PFSK-1 (cell line): ENCODE results near the gene NCK2.

Experiments
- FOXP2 ChIP-seq: optimal IDR thresholded peaks from 2 replicates; pipeline ENCODE3; 2011; ENCODE audit warnings: borderline replicate concordance, control low read depth, inconsistent platforms; ENCODE audit not compliant: insufficient read depth; ENCODE audit errors: extremely low read length, extremely low read depth
- POLR2AphosphoS5 ChIP-seq: IDR thresholded peaks from 2 replicates; pipeline ENCODE4 v1.6.1; 2012; ENCODE audit warnings: low read depth, mild to moderate bottlenecking, control low read depth, low read length, moderate library complexity
- SIN3A ChIP-seq: IDR thresholded peaks from 2 replicates; pipeline ENCODE4 v1.6.1; 2012; ENCODE audit warnings: mild to moderate bottlenecking, low read length, moderate library complexity, borderline replicate concordance; ENCODE audit not compliant: insufficient read depth
- TAF1 ChIP-seq: IDR thresholded peaks from 2 replicates; pipeline ENCODE4 v1.6.1; 2012; ENCODE audit warnings: low read length, control low read depth, borderline replicate concordance; ENCODE audit not compliant: insufficient read depth
- TF ChIP-seq, protein P1 (sequence below), 2 experiments: IDR thresholded peaks; 2 replicates each; pipeline versions ENCODE4 v1.6.1 to v1.8.0; 2011 to 2012; ENCODE audit warnings: low read depth in 2 of 2, low read length in 2 of 2, control low read depth in 1 of 2, inconsistent platforms in 1 of 2, mild to moderate bottlenecking in 1 of 2, moderate library complexity in 1 of 2; ENCODE audit not compliant: insufficient read depth in 1 of 2

DNA sequence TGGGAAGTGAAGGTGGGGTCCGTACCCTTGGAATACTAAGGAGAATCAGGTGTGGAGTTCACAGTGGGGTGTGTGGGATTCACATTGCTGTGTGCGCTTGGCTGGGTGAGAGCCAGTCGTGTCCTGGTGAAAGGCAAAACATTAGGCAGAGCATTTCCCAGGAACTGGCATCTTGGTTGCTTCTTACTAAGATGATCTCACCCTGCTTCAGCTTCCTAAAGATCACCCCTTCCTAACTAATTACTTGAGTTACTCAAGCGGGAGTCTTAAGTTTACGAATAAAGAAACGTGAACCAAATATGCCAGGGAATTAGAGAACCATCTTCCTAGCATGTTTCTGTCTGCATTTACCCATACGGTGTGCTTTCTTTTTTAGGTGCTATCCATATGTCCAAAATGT, 122.9 kb downstream of the NCK2 start:
- TF ChIP-seq, protein P1, sequence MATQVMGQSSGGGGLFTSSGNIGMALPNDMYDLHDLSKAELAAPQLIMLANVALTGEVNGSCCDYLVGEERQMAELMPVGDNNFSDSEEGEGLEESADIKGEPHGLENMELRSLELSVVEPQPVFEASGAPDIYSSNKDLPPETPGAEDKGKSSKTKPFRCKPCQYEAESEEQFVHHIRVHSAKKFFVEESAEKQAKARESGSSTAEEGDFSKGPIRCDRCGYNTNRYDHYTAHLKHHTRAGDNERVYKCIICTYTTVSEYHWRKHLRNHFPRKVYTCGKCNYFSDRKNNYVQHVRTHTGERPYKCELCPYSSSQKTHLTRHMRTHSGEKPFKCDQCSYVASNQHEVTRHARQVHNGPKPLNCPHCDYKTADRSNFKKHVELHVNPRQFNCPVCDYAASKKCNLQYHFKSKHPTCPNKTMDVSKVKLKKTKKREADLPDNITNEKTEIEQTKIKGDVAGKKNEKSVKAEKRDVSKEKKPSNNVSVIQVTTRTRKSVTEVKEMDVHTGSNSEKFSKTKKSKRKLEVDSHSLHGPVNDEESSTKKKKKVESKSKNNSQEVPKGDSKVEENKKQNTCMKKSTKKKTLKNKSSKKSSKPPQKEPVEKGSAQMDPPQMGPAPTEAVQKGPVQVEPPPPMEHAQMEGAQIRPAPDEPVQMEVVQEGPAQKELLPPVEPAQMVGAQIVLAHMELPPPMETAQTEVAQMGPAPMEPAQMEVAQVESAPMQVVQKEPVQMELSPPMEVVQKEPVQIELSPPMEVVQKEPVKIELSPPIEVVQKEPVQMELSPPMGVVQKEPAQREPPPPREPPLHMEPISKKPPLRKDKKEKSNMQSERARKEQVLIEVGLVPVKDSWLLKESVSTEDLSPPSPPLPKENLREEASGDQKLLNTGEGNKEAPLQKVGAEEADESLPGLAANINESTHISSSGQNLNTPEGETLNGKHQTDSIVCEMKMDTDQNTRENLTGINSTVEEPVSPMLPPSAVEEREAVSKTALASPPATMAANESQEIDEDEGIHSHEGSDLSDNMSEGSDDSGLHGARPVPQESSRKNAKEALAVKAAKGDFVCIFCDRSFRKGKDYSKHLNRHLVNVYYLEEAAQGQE (IDR thresholded peaks at IDR 0.05; ENCODE audit: insufficient read depth in 1 of 2, low read depth in 2 of 2, low read length in 2 of 2), result no peak
- TF ChIP-seq POLR2AphosphoS5 (no peak), SIN3A (no peak), TAF1 (no peak), FOXP2 (no peak)
